Retinal pigment epithelial cell (primary cell): Measurements from ENCODE around the gene RHEBL1.

Source experiments
- DNase-seq: peaks from one replicate; pipeline ENCODE4 v3.0.0-alpha.2; 2010; ENCODE audit warnings: low read depth
- H3K4me3 ChIP-seq: 2 replicates; pipeline ENCODE4 v1.5.1; 2011; ENCODE audit warnings: mild to moderate bottlenecking, low read length, control low read depth, moderate library complexity
- TF ChIP-seq, protein P1 (sequence below): conservative IDR thresholded peaks from 2 replicates; pipeline ENCODE4 v1.5.1; 2011; ENCODE audit warnings: low read depth, low read length, control low read depth, inconsistent platforms

Gene RHEBL1

DNA sequence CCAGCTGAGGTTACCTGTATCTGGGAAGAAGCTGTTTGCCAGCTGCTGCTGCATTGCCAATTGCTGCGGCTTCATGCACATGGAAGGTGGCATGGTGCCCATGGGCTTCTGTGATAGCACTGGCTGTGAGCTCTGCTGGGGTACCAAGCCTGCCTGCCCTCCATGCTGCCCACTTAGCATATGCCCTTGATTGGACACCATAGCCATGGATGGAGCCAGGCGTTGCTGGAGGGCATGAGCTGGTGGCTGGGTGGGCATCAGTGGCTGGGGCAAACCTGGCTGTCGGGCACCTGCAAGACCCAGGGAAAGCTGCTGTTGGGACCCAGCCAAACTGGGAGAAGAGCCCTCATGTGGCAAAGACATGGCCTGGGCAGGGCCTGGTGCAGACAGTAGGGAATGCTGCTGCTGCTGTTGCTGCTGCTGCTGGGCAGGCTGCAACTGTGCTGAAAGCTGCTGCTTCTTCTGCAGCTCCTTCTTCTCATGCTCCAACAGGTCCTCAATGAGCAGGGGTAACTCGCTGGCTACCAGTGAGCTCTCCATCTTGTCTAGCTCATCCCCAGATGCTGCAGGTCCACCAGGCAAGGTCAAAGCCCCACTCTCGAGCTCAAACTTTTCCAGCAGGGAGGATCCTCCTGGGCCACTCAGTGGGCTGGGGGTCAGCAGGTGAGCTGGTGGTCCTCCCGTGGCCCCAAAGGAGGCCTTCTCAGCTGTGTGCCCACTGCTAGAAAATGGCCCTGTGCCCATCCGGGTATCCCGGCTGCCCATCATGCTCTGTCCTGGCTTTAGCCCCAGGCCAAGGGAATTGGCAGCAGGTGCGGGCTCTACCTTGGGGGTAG lies 32.5 kb downstream of the RHEBL1 start:
- TF ChIP-seq, protein P1, sequence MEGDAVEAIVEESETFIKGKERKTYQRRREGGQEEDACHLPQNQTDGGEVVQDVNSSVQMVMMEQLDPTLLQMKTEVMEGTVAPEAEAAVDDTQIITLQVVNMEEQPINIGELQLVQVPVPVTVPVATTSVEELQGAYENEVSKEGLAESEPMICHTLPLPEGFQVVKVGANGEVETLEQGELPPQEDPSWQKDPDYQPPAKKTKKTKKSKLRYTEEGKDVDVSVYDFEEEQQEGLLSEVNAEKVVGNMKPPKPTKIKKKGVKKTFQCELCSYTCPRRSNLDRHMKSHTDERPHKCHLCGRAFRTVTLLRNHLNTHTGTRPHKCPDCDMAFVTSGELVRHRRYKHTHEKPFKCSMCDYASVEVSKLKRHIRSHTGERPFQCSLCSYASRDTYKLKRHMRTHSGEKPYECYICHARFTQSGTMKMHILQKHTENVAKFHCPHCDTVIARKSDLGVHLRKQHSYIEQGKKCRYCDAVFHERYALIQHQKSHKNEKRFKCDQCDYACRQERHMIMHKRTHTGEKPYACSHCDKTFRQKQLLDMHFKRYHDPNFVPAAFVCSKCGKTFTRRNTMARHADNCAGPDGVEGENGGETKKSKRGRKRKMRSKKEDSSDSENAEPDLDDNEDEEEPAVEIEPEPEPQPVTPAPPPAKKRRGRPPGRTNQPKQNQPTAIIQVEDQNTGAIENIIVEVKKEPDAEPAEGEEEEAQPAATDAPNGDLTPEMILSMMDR, result no peak
- H3K4me3 ChIP-seq, result no peak overlapping the region
- DNase-seq, result no peak

DNA sequence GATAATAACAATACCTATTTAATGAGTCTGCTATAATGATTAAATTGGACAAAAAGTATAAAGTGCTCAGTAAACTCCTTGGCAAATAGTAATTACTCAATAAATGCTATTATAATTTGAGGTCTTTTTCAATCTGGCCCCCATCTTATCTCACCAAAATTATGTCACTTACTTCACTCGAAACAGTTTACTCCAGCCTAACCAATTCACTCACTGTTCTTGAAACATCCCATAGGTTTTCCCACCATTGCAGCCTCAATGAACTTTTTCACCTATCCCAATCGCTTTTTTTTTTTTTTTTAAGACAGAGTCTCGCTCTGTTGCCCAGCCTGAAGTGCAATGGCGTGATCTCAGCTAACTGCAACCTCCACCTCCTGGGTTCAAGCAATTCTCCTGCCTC lies 33.8 kb downstream of the RHEBL1 start:
- TF ChIP-seq, protein P1, result no peak
- no peak for DNase-seq
- H3K4me3 ChIP-seq, result no peak overlapping the region

DNA sequence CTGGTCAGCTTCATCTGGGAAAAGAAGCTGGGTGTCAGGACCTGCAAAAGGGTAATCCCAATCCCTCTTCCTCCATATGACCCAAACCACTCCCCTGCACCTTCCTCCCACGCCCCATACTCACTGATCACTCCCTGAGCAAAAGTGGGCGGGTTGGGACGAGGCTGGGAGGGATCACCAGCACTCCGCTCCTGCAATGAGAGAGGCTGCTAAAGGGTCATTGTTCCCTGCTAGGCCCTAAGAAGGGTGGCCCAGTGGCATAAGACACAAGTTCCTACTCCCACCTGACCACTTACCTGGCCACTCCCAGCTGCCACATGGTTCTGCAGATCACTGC lies 35.5 kb downstream of the RHEBL1 start:
- TF ChIP-seq, protein P1, result no peak
- H3K4me3 ChIP-seq, result no peak overlapping the region
- DNase-seq, result no peak

DNA sequence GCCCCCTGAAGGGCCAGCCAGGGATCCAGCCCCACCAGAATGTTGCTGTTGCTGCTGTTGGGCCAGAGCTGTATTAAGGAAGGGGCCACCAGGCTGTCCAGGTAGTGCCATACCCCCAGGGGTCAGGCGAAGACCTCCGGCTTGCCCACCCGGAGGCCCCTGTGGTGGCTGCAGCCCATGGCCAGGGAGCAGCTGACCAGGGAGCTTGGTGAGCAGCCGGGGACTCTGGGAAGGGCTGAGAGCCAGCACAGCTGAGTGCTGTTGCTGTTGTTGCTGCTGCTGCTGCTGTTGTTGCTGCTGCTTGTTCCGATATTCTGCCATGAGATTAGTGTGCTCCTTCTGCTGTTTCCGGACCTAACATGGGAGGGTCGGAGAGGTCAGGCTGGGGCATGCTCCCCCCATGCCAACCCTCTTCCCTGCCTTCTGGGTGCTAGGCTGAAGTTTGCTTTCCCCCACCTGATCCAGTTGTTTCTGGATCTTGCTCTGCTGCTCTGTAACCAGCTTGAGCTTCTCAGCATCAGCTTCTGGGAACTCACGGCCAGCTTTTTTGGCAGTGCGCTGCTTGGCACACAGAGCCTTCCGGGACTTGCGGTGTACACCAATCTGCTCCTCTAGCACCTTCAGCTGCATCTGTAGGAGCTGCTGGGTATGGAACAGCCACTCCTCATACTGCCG lies 36.0 kb downstream of the RHEBL1 start:
- no peak for DNase-seq
- no peak overlapping the region for H3K4me3 ChIP-seq
- TF ChIP-seq, protein P1, result no peak

DNA sequence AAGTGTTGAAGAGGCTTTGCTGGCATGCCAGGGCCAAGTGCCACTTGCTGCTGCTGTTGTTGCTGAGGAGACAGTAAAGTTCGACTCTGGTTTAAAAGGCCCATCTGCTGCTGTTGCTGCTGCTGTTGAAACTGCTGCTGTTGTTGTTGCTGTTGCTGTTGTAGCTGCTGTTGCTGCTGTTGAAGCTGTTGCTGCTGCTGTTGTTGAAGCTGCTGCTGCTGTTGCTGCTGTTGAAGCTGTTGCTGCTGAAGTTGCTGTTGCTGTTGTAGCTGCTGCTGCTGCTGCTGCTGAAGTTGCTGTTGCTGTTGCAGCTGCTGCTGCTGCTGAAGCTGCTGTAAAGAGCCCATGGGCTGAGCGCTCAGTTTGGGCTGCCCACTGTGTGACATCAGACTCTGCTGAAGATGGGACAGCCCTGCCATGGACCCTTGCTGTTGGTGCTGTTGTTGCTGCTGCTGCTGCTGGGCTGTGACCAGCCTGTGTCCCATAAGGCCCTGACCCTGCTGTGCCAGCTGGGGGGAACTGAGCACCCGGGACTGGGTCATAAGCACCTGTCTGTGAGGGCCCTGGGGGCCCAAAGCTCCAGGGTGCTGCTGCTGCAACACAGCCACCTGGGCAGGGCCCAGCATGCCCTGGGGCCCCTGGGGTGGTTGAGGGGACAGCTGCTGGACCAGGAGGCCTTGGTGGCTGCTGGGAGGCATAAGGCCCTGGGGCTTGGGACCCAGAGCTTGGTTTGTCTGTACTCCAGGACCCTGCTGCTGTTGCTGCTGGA lies 36.9 kb downstream of the RHEBL1 start:
- no peak overlapping the region for H3K4me3 ChIP-seq
- DNase-seq, result no peak

DNA sequence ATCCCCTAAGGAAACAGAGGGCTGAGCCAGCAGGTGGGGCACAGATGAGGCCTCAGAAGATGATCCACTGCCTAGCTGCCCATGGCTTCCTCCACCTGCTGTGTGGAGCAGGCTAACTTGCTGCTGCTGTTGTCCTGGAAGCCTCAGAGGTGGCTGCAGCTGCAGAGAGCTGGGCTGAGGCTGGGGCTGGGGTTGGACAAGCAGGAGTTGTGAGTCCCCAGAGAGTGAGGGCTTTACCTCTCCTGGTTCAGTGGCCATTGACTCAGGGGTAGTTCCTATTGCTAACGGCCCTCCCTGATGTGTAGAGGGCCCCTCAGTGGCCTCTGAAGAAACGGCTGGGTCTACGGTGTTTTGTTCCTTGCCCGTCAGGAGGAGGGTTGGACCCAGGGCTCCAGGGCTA lies 37.5 kb downstream of the RHEBL1 start:
- no peak overlapping the region for H3K4me3 ChIP-seq
- TF ChIP-seq, protein P1, result no peak
- DNase-seq, result no peak

More for the DNA sequence above, 36.9 kb downstream of the RHEBL1 start:
- TF ChIP-seq, protein P1, result no peak
